HEK293 (cell line): ENCODE results near the gene UBE4B.
"Not testable (repeated sequence)": the region's sequence is repeated elsewhere in the genome, so short reads cannot be mapped to it uniquely, and the experiment has no call there.

Source experiments
- CTCF ChIP-seq: fragments of 450-650 bp; formaldehyde crosslinking; IDR thresholded peaks from 2 replicates; pipeline ENCODE4 v1.5.1; 2016; ENCODE audit warnings: missing biosample characterization, missing genetic modification characterization
- HOXD13 ChIP-seq: sonication (generic); formaldehyde crosslinking; IDR thresholded peaks from 2 replicates; pipeline ENCODE4 v1.8.0; 2022; ENCODE audit warnings: missing genetic modification reagents, borderline replicate concordance
- KLF7 ChIP-seq: fragments of 450-650 bp; formaldehyde crosslinking; IDR thresholded peaks from 2 replicates; pipeline ENCODE4 v1.5.1; 2016; ENCODE audit warnings: missing biosample characterization, missing genetic modification characterization, borderline replicate concordance
- MEIS1 ChIP-seq: sonication (generic); formaldehyde crosslinking; IDR thresholded peaks from 2 replicates; pipeline ENCODE4 v1.8.1; 2022; ENCODE audit warnings: missing genetic modification reagents, mild to moderate bottlenecking, borderline replicate concordance
- MYNN ChIP-seq: fragments of 450-650 bp; formaldehyde crosslinking; IDR thresholded peaks from 2 replicates; pipeline ENCODE4 v1.5.1; 2016; ENCODE audit warnings: missing biosample characterization, missing genetic modification characterization, borderline replicate concordance
- ZBTB20 ChIP-seq: fragments of 450-650 bp; formaldehyde crosslinking; IDR thresholded peaks from 2 replicates; pipeline ENCODE4 v1.5.1; 2016; ENCODE audit warnings: missing biosample characterization, missing genetic modification characterization
- ZFP37 ChIP-seq: fragments of 450-650 bp; formaldehyde crosslinking; IDR thresholded peaks from 2 replicates; pipeline ENCODE4 v1.5.1; 2016; ENCODE audit warnings: missing biosample characterization, missing genetic modification characterization
- ZNF239 ChIP-seq: fragments of 450-650 bp; formaldehyde crosslinking; IDR thresholded peaks from 2 replicates; pipeline ENCODE4 v1.5.1; 2016; ENCODE audit warnings: missing biosample characterization, missing genetic modification characterization
- ZNF677 ChIP-seq: fragments of 450-650 bp; IDR thresholded peaks from 2 replicates; pipeline ENCODE4 v1.5.0; 2018; ENCODE audit warnings: missing biosample characterization, mild to moderate bottlenecking, missing genetic modification characterization, moderate library complexity
- ZNF701 ChIP-seq: fragments of 450-650 bp; formaldehyde crosslinking; IDR thresholded peaks from 2 replicates; pipeline ENCODE4 v1.5.1; 2016; ENCODE audit warnings: missing biosample characterization, missing genetic modification characterization
- ZNF837 ChIP-seq: fragments of 450-650 bp; formaldehyde crosslinking; IDR thresholded peaks from 2 replicates; pipeline ENCODE4 v1.5.1; 2016; ENCODE audit warnings: missing biosample characterization, missing genetic modification characterization

GRCh38 chr1:10107476-10107847 is 74.7 kb downstream of the UBE4B start:
- TF ChIP-seq KLF7 (tag by site-specific recombination); ZNF677 (tag by site-specific recombination); MEIS1 (CRISPR knock-in tag); ZFP37 (tag by site-specific recombination); ZNF837; MYNN (tag by site-specific recombination); HOXD13 (CRISPR knock-in tag); ZBTB20 (tag by site-specific recombination); ZNF701 (tag by site-specific recombination); CTCF (tag by site-specific recombination); ZNF239 (tag by site-specific recombination): not testable (repeated sequence)
